Breast epithelium (tissue), 3 donors: ENCODE data around the gene MAPK10.

Source experiments
- CTCF ChIP-seq, 3 donors: fragments of 450-650 bp; IDR thresholded peaks; one replicate each; pipeline ENCODE4 v1.5.1; 2016 to 2017; ENCODE audit warnings: antibody characterized with exemption in 3 of 3, mild to moderate bottlenecking in 3 of 3, moderate library complexity in 3 of 3
- POLR2A ChIP-seq: fragments of 450-650 bp; IDR thresholded peaks from one replicate; pipeline ENCODE4 v1.6.1; 2016; ENCODE audit warnings: antibody characterized with exemption, mild to moderate bottlenecking, moderate library complexity
- POLR2AphosphoS5 ChIP-seq, 3 donors: sonication (generic); formaldehyde crosslinking; IDR thresholded peaks; one replicate each; pipeline ENCODE4 v1.6.1; 2017; ENCODE audit warnings: antibody characterized with exemption in 3 of 3

DNA sequence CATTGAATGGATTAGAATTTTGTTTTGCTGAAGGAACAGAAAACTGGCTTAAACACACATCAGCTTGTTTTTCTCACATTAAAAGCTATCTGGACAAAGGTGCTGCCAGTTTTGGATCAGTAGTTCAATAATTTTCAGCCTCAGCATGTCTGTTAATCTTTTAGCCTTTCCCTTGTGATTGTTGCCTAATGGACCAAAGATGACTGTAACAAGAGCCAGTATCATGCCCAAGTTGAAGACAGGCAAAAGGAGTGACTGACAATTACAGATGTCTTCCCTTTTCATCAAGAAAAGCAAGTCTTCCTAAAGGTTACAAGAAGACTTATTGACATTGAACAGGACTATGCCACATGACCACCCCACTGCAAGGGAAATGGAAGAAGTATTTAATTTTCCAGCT is 419.7 kb downstream of the MAPK10 start:
- TF ChIP-seq POLR2AphosphoS5 (IDR thresholded peaks at IDR 0.05) (no peak), POLR2A (no peak), CTCF (IDR thresholded peaks at IDR 0.05) (no peak)
